Activated CD4-positive, CD25-positive, alpha-beta regulatory T cell (primary cell): ENCODE data around the gene PPP1R36.
"Not testable (repeated sequence)": the region's sequence is repeated elsewhere in the genome, so short reads cannot be mapped to it uniquely, and the experiment has no call there.

ENCODE experiments used
- DNase-seq, 4 experiments: peaks; one replicate each; lab custom pipeline; 2025; lab: John Stamatoyannopoulos, UW

PPP1R36 gene

GRCh38 chr14:64518229-64518628 lies 31.5 kb upstream of the PPP1R36 start:
- no peak for DNase-seq

GRCh38 chr14:64520699-64521098 lies 29.1 kb upstream of the PPP1R36 start:
- DNase-seq: no peak

- no peak for DNase-seq
Observed at GRCh38 chr14:64522591-64523355, 27.0 kb upstream of the PPP1R36 start.

- DNase-seq: no peak
Observed at GRCh38 chr14:64525354-64525753, 24.4 kb upstream of the PPP1R36 start.

- DNase-seq: no peak
Observed at GRCh38 chr14:64531567-64531966, 18.2 kb upstream of the PPP1R36 start.

- DNase-seq: no peak
Observed at GRCh38 chr14:64536488-64537245, 13.1 kb upstream of the PPP1R36 start.

GRCh38 chr14:64540208-64541202 lies 9.3 kb upstream of the PPP1R36 start, which contains the start of gene HSPA2:
Gene HSPA2 (plus strand): TSS chr14:64540741. CDS start chr14:64540850, 109 bp downstream.
- DNase-seq: peak; percentile 85 to 96 (median 90)

GRCh38 chr14:64541261-64541971 lies 8.3 kb upstream of the PPP1R36 start:
- no peak for DNase-seq

GRCh38 chr14:64541972-64542835 lies 7.6 kb upstream of the PPP1R36 start:
- no peak for DNase-seq

- no peak for DNase-seq
Observed at GRCh38 chr14:64542836-64543201, 6.9 kb upstream of the PPP1R36 start.

- DNase-seq: no peak
Observed at GRCh38 chr14:64544607-64545312, 5.0 kb upstream of the PPP1R36 start.

GRCh38 chr14:64549016-64549415 lies 745 bp upstream of the PPP1R36 start:
- DNase-seq: no peak

- DNase-seq: no peak
Observed at GRCh38 chr14:64550621-64551333, 1.0 kb downstream of the PPP1R36 start.

- DNase-seq: no peak
Observed at GRCh38 chr14:64554556-64554955, 4.8 kb downstream of the PPP1R36 start.

- no peak for DNase-seq
Observed at GRCh38 chr14:64556526-64556925, 6.8 kb downstream of the PPP1R36 start.

GRCh38 chr14:64558216-64558615 lies 8.5 kb downstream of the PPP1R36 start:
- DNase-seq: not testable (repeated sequence)

GRCh38 chr14:64561631-64562030 lies 11.9 kb downstream of the PPP1R36 start:
- DNase-seq: no peak

- no peak for DNase-seq
Observed at GRCh38 chr14:64562436-64562835, 12.7 kb downstream of the PPP1R36 start.

GRCh38 chr14:64563696-64564095 lies 13.9 kb downstream of the PPP1R36 start:
- no peak for DNase-seq
